GM23338 (cell line): ENCODE data around the gene ZDHHC18. TPM values are rescaled to one million over a fixed set of nuclear protein-coding genes. Genes with fewer than 3 reads are reported as not detected.

Experiments used
- ATAC-seq: fragments of 200-7000 bp; cut with Tn5 transposase; 3 replicates; pipeline ENCODE4 v1.9.1; 2020
- DNase-seq: peaks from one replicate; pipeline ENCODE4 v3.0.0-alpha.2; 2015; ENCODE audit warnings: low spot score
- H2AFZ ChIP-seq: fragments of 200-600 bp; sonication (generic); 2 replicates; pipeline ENCODE4 v1.8.0; 2016; ENCODE audit warnings: antibody characterized with exemption, mild to moderate bottlenecking, moderate library complexity
- H3F3A ChIP-seq: fragments of 200-600 bp; sonication (generic); replicated peaks from 2 replicates; pipeline ENCODE4 v1.8.0; 2017; ENCODE audit warnings: antibody characterized with exemption, mixed run types, low read depth
- H3K27ac ChIP-seq: fragments of 200-600 bp; sonication (generic); 2 replicates; pipeline ENCODE4 v1.6.1; 2016; ENCODE audit warnings: low read depth
- H3K27me3 ChIP-seq: fragments of 200-600 bp; sonication (generic); 2 replicates; pipeline ENCODE4 v1.8.0; 2016; ENCODE audit warnings: mild to moderate bottlenecking, mixed run types, moderate library complexity; ENCODE audit not compliant: insufficient read depth
- H3K36me3 ChIP-seq: fragments of 200-600 bp; sonication (generic); 2 replicates; pipeline ENCODE4 v1.8.0; 2016; ENCODE audit warnings: mild to moderate bottlenecking; ENCODE audit not compliant: insufficient read depth
- H3K4me1 ChIP-seq: fragments of 200-600 bp; sonication (generic); 2 replicates; pipeline ENCODE4 v1.8.0; 2016; ENCODE audit warnings: mild to moderate bottlenecking, moderate library complexity; ENCODE audit not compliant: insufficient read depth
- H3K4me2 ChIP-seq: fragments of 200-600 bp; sonication (generic); 2 replicates; pipeline ENCODE4 v1.7.1; 2017; ENCODE audit warnings: mixed run types
- H3K4me3 ChIP-seq: fragments of 200-600 bp; sonication (generic); 2 replicates; pipeline ENCODE4 v1.6.1; 2016; ENCODE audit warnings: mixed run types
- H3K79me2 ChIP-seq: fragments of 200-600 bp; sonication (generic); replicated peaks from 2 replicates; pipeline ENCODE4 v1.8.0; 2017; ENCODE audit warnings: mild to moderate bottlenecking; ENCODE audit not compliant: insufficient read depth
- H3K9me2 ChIP-seq: fragments of 200-600 bp; sonication (generic); 2 replicates; pipeline ENCODE4 v1.8.0; 2017; ENCODE audit not compliant: insufficient read depth
- H4K20me1 ChIP-seq: fragments of 200-600 bp; sonication (generic); replicated peaks from 2 replicates; pipeline ENCODE4 v1.8.0; 2017; ENCODE audit warnings: mild to moderate bottlenecking; ENCODE audit not compliant: insufficient read depth
- H3K27ac Mint-ChIP-seq: 2 replicates; pipeline ENCODE4 v1.8.0; 2020; ENCODE audit warnings: inconsistent platforms, mild to moderate bottlenecking, moderate library complexity, mixed read lengths
- H3K27me3 Mint-ChIP-seq: 3 replicates; pipeline ENCODE4 v1.8.0; 2022; ENCODE audit warnings: low read depth, mild to moderate bottlenecking, moderate library complexity, mixed read lengths, inconsistent platforms; ENCODE audit not compliant: insufficient read depth, poor library complexity
- H3K36me3 Mint-ChIP-seq: 3 replicates; pipeline ENCODE4 v1.8.0; 2021; ENCODE audit warnings: low read depth, mild to moderate bottlenecking, inconsistent platforms, moderate library complexity, mixed read lengths
- H3K4me1 Mint-ChIP-seq: 3 replicates; pipeline ENCODE4 v1.8.0; 2020; ENCODE audit warnings: mild to moderate bottlenecking, inconsistent platforms, mixed read lengths
- H3K4me3 Mint-ChIP-seq: 3 replicates; pipeline ENCODE4 v1.8.0; 2021; ENCODE audit warnings: moderate library complexity, mild to moderate bottlenecking, inconsistent platforms, mixed read lengths
- H3K9me3 Mint-ChIP-seq: 3 replicates; pipeline ENCODE4 v1.8.0; 2020; ENCODE audit warnings: moderate library complexity, mild to moderate bottlenecking, inconsistent platforms, mixed read lengths
- CREB1 ChIP-seq: fragments of 250-450 bp; sonication (Bioruptor Pico); IDR thresholded peaks from 2 replicates; pipeline ENCODE4 v1.5.0; 2020; ENCODE audit warnings: low read depth, mild to moderate bottlenecking, moderate library complexity
- EZH2phosphoT487 ChIP-seq: fragments of 200-600 bp; sonication (generic); IDR thresholded peaks from one replicate; pipeline ENCODE4 v1.8.1; 2018; ENCODE audit warnings: antibody characterized with exemption; ENCODE audit not compliant: unreplicated experiment
- JUNB ChIP-seq: IDR thresholded peaks from one replicate; pipeline ENCODE4 v1.6.1; 2016; ENCODE audit warnings: antibody characterized with exemption; ENCODE audit not compliant: unreplicated experiment
- NANOG ChIP-seq: IDR thresholded peaks from 2 replicates; pipeline ENCODE4 v1.6.1; 2016; ENCODE audit warnings: antibody characterized with exemption, borderline replicate concordance
- STAT1 ChIP-seq: IDR thresholded peaks from one replicate; pipeline ENCODE4 v1.6.1; 2016; ENCODE audit warnings: antibody characterized with exemption; ENCODE audit not compliant: unreplicated experiment
- ZNF114 ChIP-seq: fragments of 250-450 bp; sonication (Bioruptor Pico); IDR thresholded peaks from 2 replicates; pipeline ENCODE4 v1.5.0; 2020; ENCODE audit warnings: mild to moderate bottlenecking, moderate library complexity
- ZNF331 ChIP-seq: fragments of 250-450 bp; sonication (Bioruptor Pico); IDR thresholded peaks from 2 replicates; pipeline ENCODE4 v1.5.0; 2020; ENCODE audit warnings: low read depth, mild to moderate bottlenecking, moderate library complexity
- polyA plus RNA-seq: library from polyadenylated mRNA; unstranded; fragments of >200 nt; fragmentation: Nextera tagmentation; extraction: Ambion mirVana; gene quantifications from 2 replicates; pipeline ENCODE4 v1.2.1, GENCODE V29; 2016
- total RNA-seq: library from RNA; depleted of rRNA; stranded (reverse); fragments of >200 nt; shearing (Covaris generic); gene quantifications from 2 replicates; pipeline ENCODE4 v1.2.3, GENCODE V29; 2014
- TF ChIP-seq, protein P1 (sequence below): fragments of 250-450 bp; sonication (Bioruptor Pico); IDR thresholded peaks from 2 replicates; pipeline ENCODE4 v1.5.0; 2020; ENCODE audit warnings: mild to moderate bottlenecking, moderate library complexity
- TF ChIP-seq, protein P2 (sequence below): IDR thresholded peaks from one replicate; pipeline ENCODE4 v1.6.1; 2018; ENCODE audit warnings: antibody characterized with exemption; ENCODE audit not compliant: unreplicated experiment
- TF ChIP-seq, protein P3 (sequence below): IDR thresholded peaks from 2 replicates; pipeline ENCODE4 v1.6.1; 2016; ENCODE audit warnings: antibody characterized with exemption

Gene ZDHHC18
- total and polyA plus RNA-seq, 2 experiments from 2014 or later, result 6.3 to 26.8 TPM

DNA sequence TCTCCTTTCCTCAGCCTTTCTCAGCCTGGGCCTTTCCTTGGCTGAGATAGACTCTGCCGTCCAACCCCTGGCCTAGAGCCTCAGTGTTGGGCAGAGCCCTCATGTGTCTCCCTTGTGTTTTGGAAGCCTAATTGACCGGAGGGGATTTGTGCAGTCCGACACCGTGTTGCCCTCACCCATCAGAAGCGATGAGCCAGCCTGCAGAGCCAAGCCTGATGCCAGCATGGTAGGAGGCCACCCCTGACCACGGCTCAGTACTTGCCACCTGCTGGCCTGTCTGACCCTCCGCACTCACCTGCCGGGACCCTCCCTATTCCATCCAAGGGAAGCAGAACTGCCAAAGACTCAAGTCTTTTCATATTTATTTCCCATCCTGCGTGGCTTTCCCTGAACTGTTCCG lies 27.1 kb downstream of the ZDHHC18 start:
- Histone ChIP-seq H3F3A (no peaks in the 10 kb centered on the region), H3K4me2 (no peak overlapping the region), H2AFZ (no peak overlapping the region), H3K9me2 (no peaks in the 10 kb centered on the region), H3K27ac (no peak overlapping the region), H3K79me2 (no peaks in the 10 kb centered on the region), H3K36me3 (peaks cover 4% of the 10 kb centered on the region; the same call in 1 of the 2 replicates), H4K20me1 (no peaks in the 10 kb centered on the region), H3K4me3 (no peak overlapping the region), H3K27me3 (no peaks in the 10 kb centered on the region), H3K4me1 (peaks cover 7% of the 10 kb centered on the region; the same call in 1 of the 2 replicates)
- Mint-ChIP-seq H3K27ac (no peak overlapping the region), H3K9me3 (no peaks in the 10 kb centered on the region), H3K4me1 (peaks cover 22% of the 10 kb centered on the region), H3K4me3 (no peak overlapping the region), H3K36me3 (peaks cover 35% of the 10 kb centered on the region), H3K27me3 (peaks cover 4% of the 10 kb centered on the region)
- ATAC-seq (no peak), DNase-seq (no peak)
- TF ChIP-seq ZNF114 (CRISPR knock-in tag) (no peak), ZNF331 (CRISPR knock-in tag) (peak; percentile 8; the same call in 1 of the 2 replicates)

DNA sequence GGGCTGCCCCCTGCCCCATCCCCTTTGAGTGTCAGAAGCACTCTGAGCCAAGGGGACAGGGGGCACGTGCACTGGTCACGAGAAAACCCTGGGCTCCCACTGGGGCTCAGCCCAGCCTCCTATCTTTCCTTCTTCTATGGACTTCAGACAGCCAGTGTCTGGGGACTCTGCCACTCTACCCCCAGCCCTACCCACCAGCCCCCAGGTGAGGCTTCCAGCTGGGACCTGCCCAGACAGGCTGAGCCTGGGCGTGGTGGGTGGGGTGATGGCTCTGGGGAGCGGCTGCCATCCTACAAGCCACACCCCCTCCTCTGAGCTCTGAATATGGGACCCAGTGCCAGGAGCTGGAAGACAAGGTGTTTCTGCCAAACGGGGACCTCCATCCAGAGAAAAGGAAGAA lies 28.4 kb downstream of the ZDHHC18 start:
- no peak overlapping the region for H3K4me2 ChIP-seq

More for the DNA sequence above, 28.4 kb downstream of the ZDHHC18 start:
- H4K20me1 ChIP-seq, result no peaks in the 10 kb centered on the region
- H2AFZ ChIP-seq, result no peak overlapping the region
- no peaks in the 10 kb centered on the region for H3K79me2 ChIP-seq
- ATAC-seq (no peak), DNase-seq (no peak)
- Mint-ChIP-seq H3K27me3 (peaks cover 5% of the 10 kb centered on the region), H3K9me3 (no peaks in the 10 kb centered on the region), H3K36me3 (peaks cover 31% of the 10 kb centered on the region), H3K27ac (no peak overlapping the region), H3K4me1 (peaks cover 22% of the 10 kb centered on the region), H3K4me3 (no peak overlapping the region)
- H3K36me3 ChIP-seq, result peaks cover 4% of the 10 kb centered on the region; the same call in 1 of the 2 replicates
- no peak overlapping the region for H3K4me3 ChIP-seq
- H3K4me1 ChIP-seq, result peaks cover 7% of the 10 kb centered on the region; the same call in 1 of the 2 replicates
- TF ChIP-seq ZNF114 (CRISPR knock-in tag) (no peak), NANOG (no peak), EZH2phosphoT487 (no peak), JUNB (no peak), STAT1 (no peak), CREB1 (CRISPR knock-in tag) (no peak), ZNF331 (CRISPR knock-in tag) (no peak)
- TF ChIP-seq, protein P1, sequence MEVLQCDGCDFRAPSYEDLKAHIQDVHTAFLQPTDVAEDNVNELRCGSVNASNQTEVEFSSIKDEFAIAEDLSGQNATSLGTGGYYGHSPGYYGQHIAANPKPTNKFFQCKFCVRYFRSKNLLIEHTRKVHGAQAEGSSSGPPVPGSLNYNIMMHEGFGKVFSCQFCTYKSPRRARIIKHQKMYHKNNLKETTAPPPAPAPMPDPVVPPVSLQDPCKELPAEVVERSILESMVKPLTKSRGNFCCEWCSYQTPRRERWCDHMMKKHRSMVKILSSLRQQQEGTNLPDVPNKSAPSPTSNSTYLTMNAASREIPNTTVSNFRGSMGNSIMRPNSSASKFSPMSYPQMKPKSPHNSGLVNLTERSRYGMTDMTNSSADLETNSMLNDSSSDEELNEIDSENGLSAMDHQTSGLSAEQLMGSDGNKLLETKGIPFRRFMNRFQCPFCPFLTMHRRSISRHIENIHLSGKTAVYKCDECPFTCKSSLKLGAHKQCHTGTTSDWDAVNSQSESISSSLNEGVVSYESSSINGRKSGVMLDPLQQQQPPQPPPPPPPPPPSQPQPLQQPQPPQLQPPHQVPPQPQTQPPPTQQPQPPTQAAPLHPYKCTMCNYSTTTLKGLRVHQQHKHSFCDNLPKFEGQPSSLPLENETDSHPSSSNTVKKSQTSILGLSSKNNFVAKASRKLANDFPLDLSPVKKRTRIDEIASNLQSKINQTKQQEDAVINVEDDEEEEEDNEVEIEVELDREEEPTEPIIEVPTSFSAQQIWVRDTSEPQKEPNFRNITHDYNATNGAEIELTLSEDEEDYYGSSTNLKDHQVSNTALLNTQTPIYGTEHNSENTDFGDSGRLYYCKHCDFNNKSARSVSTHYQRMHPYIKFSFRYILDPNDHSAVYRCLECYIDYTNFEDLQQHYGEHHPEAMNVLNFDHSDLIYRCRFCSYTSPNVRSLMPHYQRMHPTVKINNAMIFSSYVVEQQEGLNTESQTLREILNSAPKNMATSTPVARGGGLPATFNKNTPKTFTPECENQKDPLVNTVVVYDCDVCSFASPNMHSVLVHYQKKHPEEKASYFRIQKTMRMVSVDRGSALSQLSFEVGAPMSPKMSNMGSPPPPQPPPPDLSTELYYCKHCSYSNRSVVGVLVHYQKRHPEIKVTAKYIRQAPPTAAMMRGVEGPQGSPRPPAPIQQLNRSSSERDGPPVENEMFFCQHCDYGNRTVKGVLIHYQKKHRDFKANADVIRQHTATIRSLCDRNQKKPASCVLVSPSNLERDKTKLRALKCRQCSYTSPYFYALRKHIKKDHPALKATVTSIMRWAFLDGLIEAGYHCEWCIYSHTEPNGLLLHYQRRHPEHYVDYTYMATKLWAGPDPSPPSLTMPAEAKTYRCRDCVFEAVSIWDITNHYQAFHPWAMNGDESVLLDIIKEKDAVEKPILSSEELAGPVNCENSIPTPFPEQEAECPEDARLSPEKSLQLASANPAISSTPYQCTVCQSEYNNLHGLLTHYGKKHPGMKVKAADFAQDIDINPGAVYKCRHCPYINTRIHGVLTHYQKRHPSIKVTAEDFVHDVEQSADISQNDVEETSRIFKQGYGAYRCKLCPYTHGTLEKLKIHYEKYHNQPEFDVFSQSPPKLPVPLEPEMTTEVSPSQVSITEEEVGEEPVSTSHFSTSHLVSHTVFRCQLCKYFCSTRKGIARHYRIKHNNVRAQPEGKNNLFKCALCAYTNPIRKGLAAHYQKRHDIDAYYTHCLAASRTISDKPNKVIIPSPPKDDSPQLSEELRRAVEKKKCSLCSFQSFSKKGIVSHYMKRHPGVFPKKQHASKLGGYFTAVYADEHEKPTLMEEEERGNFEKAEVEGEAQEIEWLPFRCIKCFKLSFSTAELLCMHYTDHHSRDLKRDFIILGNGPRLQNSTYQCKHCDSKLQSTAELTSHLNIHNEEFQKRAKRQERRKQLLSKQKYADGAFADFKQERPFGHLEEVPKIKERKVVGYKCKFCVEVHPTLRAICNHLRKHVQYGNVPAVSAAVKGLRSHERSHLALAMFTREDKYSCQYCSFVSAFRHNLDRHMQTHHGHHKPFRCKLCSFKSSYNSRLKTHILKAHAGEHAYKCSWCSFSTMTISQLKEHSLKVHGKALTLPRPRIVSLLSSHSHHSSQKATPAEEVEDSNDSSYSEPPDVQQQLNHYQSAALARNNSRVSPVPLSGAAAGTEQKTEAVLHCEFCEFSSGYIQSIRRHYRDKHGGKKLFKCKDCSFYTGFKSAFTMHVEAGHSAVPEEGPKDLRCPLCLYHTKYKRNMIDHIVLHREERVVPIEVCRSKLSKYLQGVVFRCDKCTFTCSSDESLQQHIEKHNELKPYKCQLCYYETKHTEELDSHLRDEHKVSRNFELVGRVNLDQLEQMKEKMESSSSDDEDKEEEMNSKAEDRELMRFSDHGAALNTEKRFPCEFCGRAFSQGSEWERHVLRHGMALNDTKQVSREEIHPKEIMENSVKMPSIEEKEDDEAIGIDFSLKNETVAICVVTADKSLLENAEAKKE (CRISPR knock-in tag), result no peak
- TF ChIP-seq, protein P2, sequence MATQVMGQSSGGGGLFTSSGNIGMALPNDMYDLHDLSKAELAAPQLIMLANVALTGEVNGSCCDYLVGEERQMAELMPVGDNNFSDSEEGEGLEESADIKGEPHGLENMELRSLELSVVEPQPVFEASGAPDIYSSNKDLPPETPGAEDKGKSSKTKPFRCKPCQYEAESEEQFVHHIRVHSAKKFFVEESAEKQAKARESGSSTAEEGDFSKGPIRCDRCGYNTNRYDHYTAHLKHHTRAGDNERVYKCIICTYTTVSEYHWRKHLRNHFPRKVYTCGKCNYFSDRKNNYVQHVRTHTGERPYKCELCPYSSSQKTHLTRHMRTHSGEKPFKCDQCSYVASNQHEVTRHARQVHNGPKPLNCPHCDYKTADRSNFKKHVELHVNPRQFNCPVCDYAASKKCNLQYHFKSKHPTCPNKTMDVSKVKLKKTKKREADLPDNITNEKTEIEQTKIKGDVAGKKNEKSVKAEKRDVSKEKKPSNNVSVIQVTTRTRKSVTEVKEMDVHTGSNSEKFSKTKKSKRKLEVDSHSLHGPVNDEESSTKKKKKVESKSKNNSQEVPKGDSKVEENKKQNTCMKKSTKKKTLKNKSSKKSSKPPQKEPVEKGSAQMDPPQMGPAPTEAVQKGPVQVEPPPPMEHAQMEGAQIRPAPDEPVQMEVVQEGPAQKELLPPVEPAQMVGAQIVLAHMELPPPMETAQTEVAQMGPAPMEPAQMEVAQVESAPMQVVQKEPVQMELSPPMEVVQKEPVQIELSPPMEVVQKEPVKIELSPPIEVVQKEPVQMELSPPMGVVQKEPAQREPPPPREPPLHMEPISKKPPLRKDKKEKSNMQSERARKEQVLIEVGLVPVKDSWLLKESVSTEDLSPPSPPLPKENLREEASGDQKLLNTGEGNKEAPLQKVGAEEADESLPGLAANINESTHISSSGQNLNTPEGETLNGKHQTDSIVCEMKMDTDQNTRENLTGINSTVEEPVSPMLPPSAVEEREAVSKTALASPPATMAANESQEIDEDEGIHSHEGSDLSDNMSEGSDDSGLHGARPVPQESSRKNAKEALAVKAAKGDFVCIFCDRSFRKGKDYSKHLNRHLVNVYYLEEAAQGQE, result no peak
- TF ChIP-seq, protein P3, sequence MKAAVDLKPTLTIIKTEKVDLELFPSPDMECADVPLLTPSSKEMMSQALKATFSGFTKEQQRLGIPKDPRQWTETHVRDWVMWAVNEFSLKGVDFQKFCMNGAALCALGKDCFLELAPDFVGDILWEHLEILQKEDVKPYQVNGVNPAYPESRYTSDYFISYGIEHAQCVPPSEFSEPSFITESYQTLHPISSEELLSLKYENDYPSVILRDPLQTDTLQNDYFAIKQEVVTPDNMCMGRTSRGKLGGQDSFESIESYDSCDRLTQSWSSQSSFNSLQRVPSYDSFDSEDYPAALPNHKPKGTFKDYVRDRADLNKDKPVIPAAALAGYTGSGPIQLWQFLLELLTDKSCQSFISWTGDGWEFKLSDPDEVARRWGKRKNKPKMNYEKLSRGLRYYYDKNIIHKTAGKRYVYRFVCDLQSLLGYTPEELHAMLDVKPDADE, result no peak
- H3K27me3 ChIP-seq, result no peaks in the 10 kb centered on the region
- H3F3A ChIP-seq, result no peaks in the 10 kb centered on the region
- H3K27ac ChIP-seq, result no peak overlapping the region
- no peaks in the 10 kb centered on the region for H3K9me2 ChIP-seq
